AG04450 (cell line): ENCODE measurements around the gene NEGR1. TPM values are rescaled to one million over a fixed set of nuclear protein-coding genes. Genes with fewer than 3 reads are reported as not detected.

ENCODE experiments used
- CTCF ChIA-PET: fragments of 300-600, 350-600 bp; formaldehyde crosslinking; extraction: SDS; loops from one replicate; lab custom pipeline; 2022; ENCODE audit warnings: antibody characterized with exemption, inconsistent platforms; lab: Charles Lee
- POLR2A ChIA-PET: fragments of 350-600 bp; formaldehyde crosslinking; extraction: SDS; loops from one replicate; lab custom pipeline; 2021; ENCODE audit warnings: antibody characterized with exemption, inconsistent platforms; lab: Yijun Ruan, JAX
- DNase-seq: peaks from one replicate; pipeline ENCODE4 v3.0.0-alpha.2; 2011; ENCODE audit warnings: low read depth, low spot score
- H3K27ac ChIP-seq: one replicate; pipeline ENCODE4 v1.5.1; 2012; ENCODE audit warnings: low read depth, low read length, control low read depth
- H3K27me3 ChIP-seq: one replicate; pipeline ENCODE4 v1.6.0; 2012; ENCODE audit warnings: low read length; ENCODE audit not compliant: control insufficient read depth, insufficient read depth
- H3K4me3 ChIP-seq: 2 replicates; pipeline ENCODE4 v1.5.1; 2011; ENCODE audit warnings: mild to moderate bottlenecking, low read depth, low read length, control low read depth
- H3K9me3 ChIP-seq: 2 replicates; pipeline ENCODE4 v1.5.1; 2012; ENCODE audit warnings: low read length; ENCODE audit not compliant: control insufficient read depth, insufficient read depth
- polyA plus RNA-seq: library from polyadenylated mRNA; depleted of rRNA; stranded (reverse); fragments of >200 nt; gene quantifications from 2 replicates; pipeline ENCODE4 v1.2.3, GENCODE V29; 2011
- TF ChIP-seq, protein P1 (sequence below): IDR thresholded peaks from 2 replicates; pipeline ENCODE4 v1.5.1; 2011; ENCODE audit warnings: low read depth, low read length, control low read depth, inconsistent platforms

Gene NEGR1
- polyA plus RNA-seq, 1 experiment: 11.3 TPM

DNA sequence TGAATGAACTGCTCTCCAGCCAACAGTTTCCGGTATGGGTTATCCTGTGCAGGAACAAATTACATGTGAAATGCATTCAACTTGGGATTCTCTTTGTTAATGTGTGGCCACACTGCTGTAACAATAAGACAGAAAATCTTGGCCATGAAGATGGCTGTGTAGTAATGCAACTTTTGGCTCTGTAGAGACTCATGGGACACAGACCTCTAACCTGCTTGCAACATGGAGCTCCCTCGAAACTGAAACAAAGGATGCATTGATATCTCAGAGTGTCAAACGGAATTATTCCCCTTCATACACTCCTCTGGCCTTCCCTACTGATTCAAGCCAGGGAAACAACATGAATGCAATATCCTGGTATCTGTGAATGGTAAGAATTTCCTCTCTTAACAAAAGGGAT, 642.2 kb downstream of the NEGR1 start:
- CTCF ChIA-PET: no interaction called here

DNA sequence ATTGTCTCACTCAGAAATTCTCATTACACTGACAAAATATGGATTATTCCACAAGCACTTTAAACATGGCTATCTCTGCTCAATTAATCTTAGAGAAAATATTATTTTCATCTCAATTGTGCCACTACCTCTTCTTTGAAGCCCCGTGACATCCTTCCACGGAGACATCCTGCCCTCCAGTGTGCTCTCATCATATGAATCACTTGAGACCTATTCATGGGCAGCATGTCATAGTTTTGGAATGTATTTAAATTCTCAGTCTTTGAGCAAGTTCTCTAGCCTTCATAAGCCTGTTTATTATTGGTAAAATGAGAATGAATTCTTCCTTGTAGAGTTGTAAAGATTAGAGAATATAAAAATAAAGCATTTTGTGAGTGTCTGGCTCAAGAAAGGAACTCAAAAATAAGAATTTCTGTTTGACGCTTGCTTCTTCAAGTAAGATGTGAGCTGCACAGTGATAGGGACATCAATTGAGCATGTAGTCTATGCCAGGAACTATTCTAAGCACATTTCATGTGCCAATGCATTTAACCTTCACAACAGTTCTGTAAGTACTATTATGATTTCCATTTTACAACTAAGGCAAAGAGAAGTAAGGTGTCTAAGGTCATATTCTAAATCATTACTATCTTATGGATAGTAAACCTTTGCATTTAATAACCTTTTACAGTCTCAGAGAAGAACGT, 644.1 kb downstream of the NEGR1 start:
- POLR2A ChIA-PET: no interaction called here

More for the DNA sequence above, 642.2 kb downstream of the NEGR1 start:
- Histone ChIP-seq H3K4me3 (no peak overlapping the region), H3K27ac (no peak overlapping the region), H3K9me3 (no peaks in the 10 kb centered on the region; the same call in 1 of the 2 replicates), H3K27me3 (no peaks in the 10 kb centered on the region)
- DNase-seq: no peak
- TF ChIP-seq, protein P1, sequence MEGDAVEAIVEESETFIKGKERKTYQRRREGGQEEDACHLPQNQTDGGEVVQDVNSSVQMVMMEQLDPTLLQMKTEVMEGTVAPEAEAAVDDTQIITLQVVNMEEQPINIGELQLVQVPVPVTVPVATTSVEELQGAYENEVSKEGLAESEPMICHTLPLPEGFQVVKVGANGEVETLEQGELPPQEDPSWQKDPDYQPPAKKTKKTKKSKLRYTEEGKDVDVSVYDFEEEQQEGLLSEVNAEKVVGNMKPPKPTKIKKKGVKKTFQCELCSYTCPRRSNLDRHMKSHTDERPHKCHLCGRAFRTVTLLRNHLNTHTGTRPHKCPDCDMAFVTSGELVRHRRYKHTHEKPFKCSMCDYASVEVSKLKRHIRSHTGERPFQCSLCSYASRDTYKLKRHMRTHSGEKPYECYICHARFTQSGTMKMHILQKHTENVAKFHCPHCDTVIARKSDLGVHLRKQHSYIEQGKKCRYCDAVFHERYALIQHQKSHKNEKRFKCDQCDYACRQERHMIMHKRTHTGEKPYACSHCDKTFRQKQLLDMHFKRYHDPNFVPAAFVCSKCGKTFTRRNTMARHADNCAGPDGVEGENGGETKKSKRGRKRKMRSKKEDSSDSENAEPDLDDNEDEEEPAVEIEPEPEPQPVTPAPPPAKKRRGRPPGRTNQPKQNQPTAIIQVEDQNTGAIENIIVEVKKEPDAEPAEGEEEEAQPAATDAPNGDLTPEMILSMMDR: no peak
- POLR2A ChIA-PET: no interaction called here

DNA sequence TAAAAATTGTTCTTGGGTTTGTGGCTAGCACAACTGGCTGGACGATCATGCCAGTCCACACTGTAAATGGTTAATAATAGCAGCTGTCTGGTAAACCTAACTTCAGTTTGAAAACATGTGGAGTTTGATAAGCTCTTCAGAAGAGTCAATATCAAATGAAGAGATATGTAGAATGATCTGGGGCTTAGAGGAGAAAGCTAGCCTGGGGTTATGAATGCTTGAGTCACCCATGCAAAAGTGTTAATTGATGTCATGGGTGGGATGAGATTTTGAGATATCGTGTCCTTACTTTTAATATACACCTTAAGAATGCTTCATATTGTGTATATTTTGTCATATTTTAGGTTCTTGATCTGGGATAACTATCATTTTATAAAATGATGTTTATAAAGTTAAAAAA, 646.8 kb downstream of the NEGR1 start:
- no peaks in the 10 kb centered on the region for H3K27me3 ChIP-seq
- no peak overlapping the region for H3K4me3 ChIP-seq
- DNase-seq: no peak
- POLR2A ChIA-PET: no interaction called here
- CTCF ChIA-PET: no interaction called here
- no peaks in the 10 kb centered on the region; the same call in 1 of the 2 replicates for H3K9me3 ChIP-seq
- no peak overlapping the region for H3K27ac ChIP-seq
- TF ChIP-seq, protein P1: no peak

More for the DNA sequence above, 644.1 kb downstream of the NEGR1 start:
- Histone ChIP-seq H3K4me3 (no peak overlapping the region), H3K27me3 (no peaks in the 10 kb centered on the region), H3K27ac (no peak overlapping the region), H3K9me3 (no peaks in the 10 kb centered on the region; the same call in 1 of the 2 replicates)
- TF ChIP-seq, protein P1: no peak
- CTCF ChIA-PET: no interaction called here
- DNase-seq: peak; percentile 33

DNA sequence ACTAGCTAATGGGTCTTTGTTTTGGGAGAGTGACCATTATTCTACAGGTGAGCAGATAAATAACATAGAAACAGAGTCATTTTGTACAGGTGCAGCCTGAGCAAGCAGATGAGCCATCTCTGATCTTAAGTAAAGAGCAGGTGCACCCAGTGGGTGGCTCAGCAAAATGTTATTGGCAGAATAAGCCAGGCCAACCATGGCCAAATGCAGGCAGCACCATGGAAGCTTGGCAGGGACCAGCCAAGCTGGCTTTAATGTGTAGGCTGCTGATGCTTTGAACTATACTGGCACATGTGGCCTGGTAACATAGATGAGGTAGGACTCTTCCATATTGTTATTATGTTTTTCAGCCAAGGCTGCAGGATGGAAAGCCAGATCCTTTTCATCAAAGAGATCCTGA, 648.2 kb downstream of the NEGR1 start:
- Histone ChIP-seq H3K27ac (no peak overlapping the region), H3K27me3 (no peaks in the 10 kb centered on the region), H3K9me3 (no peaks in the 10 kb centered on the region; the same call in 1 of the 2 replicates), H3K4me3 (no peak overlapping the region)
- no peak for DNase-seq
- CTCF ChIA-PET: no interaction called here
- TF ChIP-seq, protein P1: no peak
- POLR2A ChIA-PET: no interaction called here

DNA sequence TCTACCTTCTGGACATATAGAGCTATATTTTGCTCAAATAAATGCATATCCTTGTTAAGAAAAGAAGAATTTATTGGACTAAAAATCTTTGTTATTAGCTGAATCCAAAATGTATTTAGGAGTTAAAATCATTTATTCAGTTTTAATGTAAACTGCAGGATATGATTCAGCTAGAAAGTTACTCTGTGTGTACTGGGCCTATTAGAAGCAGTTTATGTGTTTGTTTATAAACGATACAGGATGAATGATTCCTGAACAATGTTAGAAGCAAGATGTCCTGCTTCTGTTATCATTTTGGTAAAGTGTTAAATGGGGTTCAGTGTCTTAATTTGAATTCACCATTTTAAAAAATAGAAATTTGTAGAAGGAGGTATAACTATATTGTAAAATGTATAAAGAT, 652.3 kb downstream of the NEGR1 start:
- ChIA-PET POLR2A (no interaction called here), CTCF (interaction anchor here (0.6 kb wide), 1 partner anchor 546 kb away, joined by 3 read pairs; no protein-coding TSS in a partner anchor)
- H3K27ac ChIP-seq: no peak overlapping the region
- no peaks in the 10 kb centered on the region; the same call in 1 of the 2 replicates for H3K9me3 ChIP-seq
- TF ChIP-seq, protein P1: no peak
- H3K27me3 ChIP-seq: no peaks in the 10 kb centered on the region
- DNase-seq: no peak
- no peak overlapping the region for H3K4me3 ChIP-seq
